Loucy (cell line): ENCODE data around the gene ZSWIM8.

ENCODE experiments used
- H2AFZ ChIP-seq: fragments of 200-600 bp; sonication (generic); 2 replicates; pipeline ENCODE4 v1.6.0; 2016; ENCODE audit warnings: antibody characterized with exemption, mild to moderate bottlenecking, low read length, moderate library complexity
- H3F3A ChIP-seq: fragments of 200-600 bp; 2 replicates; pipeline ENCODE4 v1.6.0; 2016; ENCODE audit warnings: antibody characterized with exemption, low read depth, mild to moderate bottlenecking
- H3K27me3 ChIP-seq: fragments of 200-600 bp; sonication (generic); 2 replicates; pipeline ENCODE4 v1.6.1; 2014; ENCODE audit warnings: low read length, mild to moderate bottlenecking; ENCODE audit not compliant: insufficient read depth, poor library complexity, severe bottlenecking
- H3K36me3 ChIP-seq: fragments of 200-600 bp; sonication (generic); 2 replicates; pipeline ENCODE4 v1.6.1; 2016; ENCODE audit warnings: low read length; ENCODE audit not compliant: insufficient read depth
- H3K4me1 ChIP-seq: fragments of 200-600 bp; sonication (generic); 2 replicates; pipeline ENCODE4 v1.5.1; 2014; ENCODE audit warnings: low read length, mild to moderate bottlenecking; ENCODE audit not compliant: insufficient read depth, poor library complexity, severe bottlenecking
- H3K4me2 ChIP-seq: fragments of 200-600 bp; sonication (generic); 2 replicates; pipeline ENCODE4 v1.6.0; 2014; ENCODE audit warnings: antibody characterized with exemption, low read length, low read depth, mild to moderate bottlenecking; ENCODE audit not compliant: poor library complexity, severe bottlenecking
- H3K4me3 ChIP-seq: fragments of 200-600 bp; sonication (generic); 2 replicates; pipeline ENCODE4 v1.5.1; 2014; ENCODE audit warnings: low read length, mild to moderate bottlenecking, mixed read lengths; ENCODE audit not compliant: poor library complexity, severe bottlenecking
- H3K79me2 ChIP-seq: fragments of 200-600 bp; sonication (generic); 2 replicates; pipeline ENCODE4 v1.6.1; 2014; ENCODE audit warnings: low read length; ENCODE audit not compliant: insufficient read depth
- H3K9ac ChIP-seq: fragments of 200-600 bp; sonication (generic); 2 replicates; pipeline ENCODE4 v1.6.0; 2014; ENCODE audit warnings: mild to moderate bottlenecking, low read depth, low read length, moderate library complexity; ENCODE audit not compliant: poor library complexity, severe bottlenecking
- H3K9me2 ChIP-seq: fragments of 200-600 bp; sonication (generic); replicated peaks from 2 replicates; pipeline ENCODE4 v1.6.1; 2016; ENCODE audit warnings: low read depth, low read length, mixed read lengths
- H3K9me3 ChIP-seq: fragments of 200-600 bp; sonication (generic); 2 replicates; pipeline ENCODE4 v1.6.1; 2014; ENCODE audit warnings: mild to moderate bottlenecking, antibody characterized with exemption, low read length, low read depth; ENCODE audit not compliant: insufficient read depth
- H4K20me1 ChIP-seq: fragments of 200-600 bp; sonication (generic); 2 replicates; pipeline ENCODE4 v1.6.0; 2014; ENCODE audit warnings: antibody characterized with exemption, low read length, mild to moderate bottlenecking; ENCODE audit not compliant: insufficient read depth, poor library complexity, severe bottlenecking
- EZH2phosphoT487 ChIP-seq: fragments of 200-600 bp; IDR thresholded peaks from 2 replicates; pipeline ENCODE4 v1.6.1; 2018; ENCODE audit warnings: antibody characterized with exemption, mild to moderate bottlenecking, moderate library complexity, borderline replicate concordance
- TF ChIP-seq, protein P1 (sequence below): fragments of 200-600 bp; sonication (generic); conservative IDR thresholded peaks from 2 replicates; pipeline ENCODE4 v1.5.1; 2014; ENCODE audit warnings: mild to moderate bottlenecking, antibody characterized with exemption, low read length

The ZSWIM8 gene

DNA sequence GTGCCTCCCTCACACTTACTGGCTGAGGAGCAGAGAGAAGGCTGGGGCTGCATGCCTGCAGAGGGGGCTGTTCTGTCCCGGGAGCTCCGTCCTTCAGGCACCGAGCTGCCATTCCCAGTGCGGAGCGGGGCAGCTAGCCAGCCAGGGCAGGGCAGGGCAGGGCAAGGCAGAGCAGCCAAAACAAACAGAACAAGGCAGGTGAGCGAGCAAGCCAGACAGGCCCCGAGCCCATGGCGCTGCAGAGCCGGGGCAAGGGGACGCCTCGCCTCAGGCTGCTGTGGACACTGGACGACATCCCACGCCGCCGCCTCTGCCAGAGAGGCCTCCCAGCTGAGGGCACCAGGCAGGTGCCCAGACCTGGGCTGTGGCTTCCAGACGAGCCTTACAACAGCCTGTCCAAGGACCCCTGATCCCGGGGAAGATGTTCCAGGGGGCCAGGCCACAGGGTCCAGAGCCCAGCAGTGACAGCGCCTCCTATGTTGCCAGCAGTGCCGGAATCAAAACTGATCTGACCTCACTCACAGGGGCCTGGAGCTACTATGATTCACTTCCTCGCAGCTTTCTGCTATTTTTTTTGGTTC, 34.2 kb downstream of the ZSWIM8 start:
- H3K9me2 ChIP-seq, result no peaks in the 10 kb centered on the region
- no peak overlapping the region for H3K9ac ChIP-seq
- 0 out of 2 replicates have a peak, but pooled peaks cover 2% of the 10 kb centered on the region for H3F3A ChIP-seq
- peaks cover 70% of the 10 kb centered on the region; the same call in 1 of the 2 replicates for H3K36me3 ChIP-seq
- no peak overlapping the region for H3K4me3 ChIP-seq
- no peaks in the 10 kb centered on the region for H3K9me3 ChIP-seq
- H3K4me2 ChIP-seq, result no peak overlapping the region
- H4K20me1 ChIP-seq, result no peaks in the 10 kb centered on the region
- TF ChIP-seq, protein P1, sequence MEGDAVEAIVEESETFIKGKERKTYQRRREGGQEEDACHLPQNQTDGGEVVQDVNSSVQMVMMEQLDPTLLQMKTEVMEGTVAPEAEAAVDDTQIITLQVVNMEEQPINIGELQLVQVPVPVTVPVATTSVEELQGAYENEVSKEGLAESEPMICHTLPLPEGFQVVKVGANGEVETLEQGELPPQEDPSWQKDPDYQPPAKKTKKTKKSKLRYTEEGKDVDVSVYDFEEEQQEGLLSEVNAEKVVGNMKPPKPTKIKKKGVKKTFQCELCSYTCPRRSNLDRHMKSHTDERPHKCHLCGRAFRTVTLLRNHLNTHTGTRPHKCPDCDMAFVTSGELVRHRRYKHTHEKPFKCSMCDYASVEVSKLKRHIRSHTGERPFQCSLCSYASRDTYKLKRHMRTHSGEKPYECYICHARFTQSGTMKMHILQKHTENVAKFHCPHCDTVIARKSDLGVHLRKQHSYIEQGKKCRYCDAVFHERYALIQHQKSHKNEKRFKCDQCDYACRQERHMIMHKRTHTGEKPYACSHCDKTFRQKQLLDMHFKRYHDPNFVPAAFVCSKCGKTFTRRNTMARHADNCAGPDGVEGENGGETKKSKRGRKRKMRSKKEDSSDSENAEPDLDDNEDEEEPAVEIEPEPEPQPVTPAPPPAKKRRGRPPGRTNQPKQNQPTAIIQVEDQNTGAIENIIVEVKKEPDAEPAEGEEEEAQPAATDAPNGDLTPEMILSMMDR, result no peak
- TF ChIP-seq EZH2phosphoT487, result no peak
- no peak overlapping the region for H2AFZ ChIP-seq
- no peaks in the 10 kb centered on the region for H3K4me1 ChIP-seq
- no peaks in the 10 kb centered on the region for H3K27me3 ChIP-seq
- H3K79me2 ChIP-seq, result no peaks in the 10 kb centered on the region

DNA sequence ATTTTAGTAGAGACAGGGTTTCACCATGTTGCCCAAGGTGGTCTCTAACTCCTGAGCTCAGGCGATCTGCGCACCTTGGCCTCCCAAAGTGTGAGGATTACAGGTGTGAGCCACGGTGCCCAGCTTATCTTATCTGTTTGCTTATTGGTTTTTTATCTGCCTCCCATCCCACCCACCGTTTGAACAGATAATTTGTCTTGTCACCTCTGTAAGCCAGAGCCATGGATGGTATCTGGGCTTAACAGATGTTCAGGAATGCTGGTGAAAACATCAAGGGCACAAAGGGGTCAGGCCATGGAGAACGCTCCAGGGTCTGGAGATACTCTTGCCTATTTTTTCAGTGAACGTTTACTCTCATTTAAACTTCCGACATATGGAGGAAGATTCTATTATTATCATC, 38.0 kb downstream of the ZSWIM8 start:
- H3F3A ChIP-seq, result no peaks in the 10 kb centered on the region
- H3K79me2 ChIP-seq, result no peaks in the 10 kb centered on the region

DNA sequence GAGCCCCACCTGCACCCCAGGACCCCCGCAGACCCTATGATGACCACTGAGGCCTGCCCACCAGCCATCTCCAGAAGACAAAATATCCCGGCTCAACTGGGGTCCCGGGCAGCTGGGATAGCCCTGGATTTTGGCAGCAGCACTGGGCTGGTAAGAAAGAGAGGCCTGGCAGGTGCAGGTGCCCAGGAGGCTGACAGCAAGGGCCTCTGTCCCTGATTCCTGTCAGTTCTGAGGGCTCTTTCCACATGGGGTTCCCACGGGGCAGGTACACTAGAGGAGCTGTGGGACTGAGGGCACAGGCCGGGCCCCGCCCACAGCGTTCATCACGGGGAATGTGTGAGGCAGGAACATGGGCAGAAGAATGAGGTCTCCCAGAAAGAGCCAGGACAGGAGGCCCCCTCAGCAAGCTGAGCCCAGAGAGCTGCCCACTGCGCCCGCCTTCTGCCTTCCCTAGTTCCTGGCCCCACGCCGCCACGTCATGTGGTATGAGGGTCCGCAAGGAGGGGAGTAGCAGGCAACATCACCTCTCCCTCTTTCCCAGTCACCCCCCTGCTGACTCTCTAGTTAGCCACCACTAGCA, 38.8 kb downstream of the ZSWIM8 start:
- H2AFZ ChIP-seq, result no peak overlapping the region
- no peak overlapping the region for H3K4me3 ChIP-seq
- TF ChIP-seq EZH2phosphoT487, result no peak
- TF ChIP-seq, protein P1, result no peak
- no peaks in the 10 kb centered on the region for H3K9me3 ChIP-seq
- H3F3A ChIP-seq, result no peaks in the 10 kb centered on the region
- H4K20me1 ChIP-seq, result no peaks in the 10 kb centered on the region
- no peak overlapping the region for H3K9ac ChIP-seq
- no peaks in the 10 kb centered on the region for H3K9me2 ChIP-seq
- no peak overlapping the region for H3K4me2 ChIP-seq
- no peaks in the 10 kb centered on the region for H3K4me1 ChIP-seq
- no peaks in the 10 kb centered on the region for H3K27me3 ChIP-seq
- peaks cover 71% of the 10 kb centered on the region; the same call in 1 of the 2 replicates for H3K36me3 ChIP-seq
- H3K79me2 ChIP-seq, result no peaks in the 10 kb centered on the region

More for the DNA sequence above, 38.0 kb downstream of the ZSWIM8 start:
- TF ChIP-seq, protein P1, result no peak
- no peak for TF ChIP-seq EZH2phosphoT487
- Histone ChIP-seq H3K36me3 (peaks cover 68% of the 10 kb centered on the region; the same call in 1 of the 2 replicates), H3K27me3 (no peaks in the 10 kb centered on the region), H4K20me1 (no peaks in the 10 kb centered on the region), H3K9me3 (no peaks in the 10 kb centered on the region), H3K9me2 (no peaks in the 10 kb centered on the region), H2AFZ (no peak overlapping the region), H3K4me2 (no peak overlapping the region), H3K4me3 (no peak overlapping the region), H3K9ac (no peak overlapping the region), H3K4me1 (no peaks in the 10 kb centered on the region)
